HEK293 (cell line): ENCODE results near the gene CR2.

Experiments used
- CTCF ChIA-PET: fragments of 350-600 bp; formaldehyde crosslinking; extraction: SDS; loops from one replicate; lab custom pipeline; 2021; ENCODE audit warnings: antibody characterized with exemption; lab: Yijun Ruan, JAX
- POLR2A ChIA-PET: fragments of 300-600 bp; formaldehyde crosslinking; extraction: SDS; loops from one replicate; lab custom pipeline; 2020; ENCODE audit warnings: antibody characterized with exemption, inconsistent platforms; lab: Yijun Ruan, JAX
- H3K27ac ChIP-seq: fragments of 200-500 bp; sonication (Bioruptor generic); 2 replicates; pipeline ENCODE4 v1.5.1; 2014; ENCODE audit warnings: low read depth, low read length, control low read depth, inconsistent platforms; ENCODE audit errors: extremely low read depth
- H3K36me3 ChIP-seq, 2 experiments: fragments of 200-500 bp in 1 of 2; sonication (Bioruptor generic) in 1 of 2; 1 replicate in 1 of 2; 2 replicates in 1 of 2; pipeline ENCODE4 v1.5.1; 2014 to 2017; ENCODE audit warnings: inconsistent platforms in 2 of 2, low read length in 2 of 2; ENCODE audit not compliant: control insufficient read depth in 2 of 2, insufficient read depth in 1 of 2
- H3K4me1 ChIP-seq: fragments of 200-500 bp; sonication (Bioruptor generic); 2 replicates; pipeline ENCODE4 v1.5.1; 2014; ENCODE audit warnings: mild to moderate bottlenecking, low read length, inconsistent platforms; ENCODE audit not compliant: control insufficient read depth, insufficient read depth
- H3K4me3 ChIP-seq: 2 replicates; pipeline ENCODE4 v1.5.1; 2011; ENCODE audit warnings: low read depth, mild to moderate bottlenecking, control low read depth, low read length, moderate library complexity
- H3K9me3 ChIP-seq: fragments of 200-500 bp; sonication (Bioruptor generic); 2 replicates; pipeline ENCODE4 v1.5.1; 2014; ENCODE audit warnings: low read depth, low read length, inconsistent platforms; ENCODE audit not compliant: control insufficient read depth, insufficient read depth
- BCL11B ChIP-seq: fragments of 450-650 bp; formaldehyde crosslinking; IDR thresholded peaks from 2 replicates; pipeline ENCODE4 v1.5.1; 2016; ENCODE audit warnings: low read depth, missing biosample characterization, missing genetic modification characterization
- KLF1 ChIP-seq: fragments of 450-650 bp; formaldehyde crosslinking; IDR thresholded peaks from 2 replicates; pipeline ENCODE4 v1.5.1; 2016; ENCODE audit warnings: missing biosample characterization, missing genetic modification characterization
- RBAK ChIP-seq: fragments of 450-650 bp; formaldehyde crosslinking; IDR thresholded peaks from 2 replicates; pipeline ENCODE4 v1.5.1; 2016; ENCODE audit warnings: missing biosample characterization, missing genetic modification characterization
- SALL2 ChIP-seq: fragments of 450-650 bp; formaldehyde crosslinking; IDR thresholded peaks from 2 replicates; pipeline ENCODE4 v1.5.0; 2017; ENCODE audit warnings: missing biosample characterization, mild to moderate bottlenecking, missing genetic modification characterization, borderline replicate concordance
- SCRT1 ChIP-seq: fragments of 450-650 bp; formaldehyde crosslinking; IDR thresholded peaks from 2 replicates; pipeline ENCODE4 v1.5.1; 2016; ENCODE audit warnings: missing biosample characterization, missing genetic modification characterization, borderline replicate concordance
- SCRT2 ChIP-seq: fragments of 450-650 bp; formaldehyde crosslinking; IDR thresholded peaks from 2 replicates; pipeline ENCODE4 v1.5.1; 2016; ENCODE audit warnings: missing biosample characterization, missing genetic modification characterization
- TCF7L2 ChIP-seq: IDR thresholded peaks from 2 replicates; pipeline ENCODE4 v1.6.1; 2011; ENCODE audit warnings: low read depth, mild to moderate bottlenecking, inconsistent platforms, low read length, moderate library complexity, borderline replicate concordance
- YY2 ChIP-seq: fragments of 450-650 bp; formaldehyde crosslinking; IDR thresholded peaks from 2 replicates; pipeline ENCODE4 v1.5.1; 2016; ENCODE audit warnings: missing biosample characterization, missing genetic modification characterization
- ZEB2 ChIP-seq: fragments of 450-650 bp; formaldehyde crosslinking; IDR thresholded peaks from 2 replicates; pipeline ENCODE4 v1.5.1; 2016; ENCODE audit warnings: missing biosample characterization, missing genetic modification characterization
- ZFP3 ChIP-seq: fragments of 450-650 bp; formaldehyde crosslinking; IDR thresholded peaks from 2 replicates; pipeline ENCODE4 v1.5.1; 2016; ENCODE audit warnings: low read depth, missing biosample characterization, missing genetic modification characterization
- ZNF184 ChIP-seq: fragments of 450-650 bp; IDR thresholded peaks from 2 replicates; pipeline ENCODE4 v1.5.1; 2018; ENCODE audit warnings: missing biosample characterization, mild to moderate bottlenecking, missing genetic modification characterization
- ZNF19 ChIP-seq: fragments of 450-650 bp; formaldehyde crosslinking; IDR thresholded peaks from 2 replicates; pipeline ENCODE4; 2016; ENCODE audit warnings: missing biosample characterization, missing genetic modification characterization, low read depth
- ZNF335 ChIP-seq: fragments of 450-650 bp; formaldehyde crosslinking; conservative IDR thresholded peaks from 2 replicates; pipeline ENCODE4 v1.5.1; 2016; ENCODE audit warnings: missing biosample characterization, missing genetic modification characterization
- ZNF529 ChIP-seq: fragments of 450-650 bp; formaldehyde crosslinking; IDR thresholded peaks from 2 replicates; pipeline ENCODE4 v1.5.1; 2017; ENCODE audit warnings: missing genetic modification characterization, missing biosample characterization; ENCODE audit not compliant: insufficient replicate concordance
- ZNF555 ChIP-seq: fragments of 450-650 bp; formaldehyde crosslinking; conservative IDR thresholded peaks from 2 replicates; pipeline ENCODE4 v1.5.1; 2017; ENCODE audit warnings: missing biosample characterization, mild to moderate bottlenecking, missing genetic modification characterization, inconsistent platforms
- ZNF600 ChIP-seq: fragments of 450-650 bp; formaldehyde crosslinking; IDR thresholded peaks from 2 replicates; pipeline ENCODE4 v1.5.1; 2016; ENCODE audit warnings: missing biosample characterization, missing genetic modification characterization
- ZNF660 ChIP-seq: fragments of 450-650 bp; IDR thresholded peaks from 2 replicates; pipeline ENCODE4 v1.5.1; 2018; ENCODE audit warnings: missing biosample characterization, mild to moderate bottlenecking, missing genetic modification characterization
- ZNF792 ChIP-seq: fragments of 450-650 bp; formaldehyde crosslinking; IDR thresholded peaks from 2 replicates; pipeline ENCODE4 v1.5.1; 2016; ENCODE audit warnings: missing biosample characterization, missing genetic modification characterization
- ZNF843 ChIP-seq: fragments of 450-650 bp; formaldehyde crosslinking; IDR thresholded peaks from 2 replicates; pipeline ENCODE4 v1.5.1; 2016; ENCODE audit warnings: missing biosample characterization, missing genetic modification characterization
- TF ChIP-seq, protein P1 (sequence below): fragments of 450-650 bp; formaldehyde crosslinking; IDR thresholded peaks from 2 replicates; pipeline ENCODE4; 2016; ENCODE audit warnings: missing biosample characterization, missing genetic modification characterization
- TF ChIP-seq, protein P2 (sequence below): fragments of 450-650 bp; formaldehyde crosslinking; IDR thresholded peaks from 2 replicates; pipeline ENCODE4 v1.5.1; 2017; ENCODE audit warnings: missing biosample characterization, mild to moderate bottlenecking, missing genetic modification characterization, moderate library complexity

CR2 gene

DNA sequence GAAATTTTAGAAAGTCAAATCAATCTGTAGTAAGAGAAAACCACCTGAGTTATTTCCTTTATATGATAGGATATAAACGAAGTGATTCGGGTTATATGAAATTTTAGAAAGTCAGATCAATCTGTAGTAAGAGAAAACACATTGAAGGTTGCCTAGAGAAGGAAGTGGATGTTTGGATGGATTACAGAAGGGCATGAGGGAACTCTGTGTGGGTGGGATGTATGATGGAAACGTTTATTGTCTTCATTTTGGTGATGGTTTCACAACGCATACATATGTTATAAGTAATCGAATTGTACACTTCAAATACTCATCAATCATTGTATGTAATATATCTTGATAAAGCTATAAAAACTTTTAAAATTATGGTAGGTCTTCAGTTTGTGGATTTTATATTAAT is 46.9 kb downstream of the CR2 start:
- POLR2A ChIA-PET = no interaction called here
- no peaks in the 10 kb centered on the region for H3K36me3 ChIP-seq
- H3K27ac ChIP-seq = no peak overlapping the region
- no peaks in the 10 kb centered on the region for H3K4me1 ChIP-seq
- H3K9me3 ChIP-seq = no peaks in the 10 kb centered on the region
- TF ChIP-seq ZNF335 (tag by site-specific recombination) = no peak
- TF ChIP-seq, protein P1, sequence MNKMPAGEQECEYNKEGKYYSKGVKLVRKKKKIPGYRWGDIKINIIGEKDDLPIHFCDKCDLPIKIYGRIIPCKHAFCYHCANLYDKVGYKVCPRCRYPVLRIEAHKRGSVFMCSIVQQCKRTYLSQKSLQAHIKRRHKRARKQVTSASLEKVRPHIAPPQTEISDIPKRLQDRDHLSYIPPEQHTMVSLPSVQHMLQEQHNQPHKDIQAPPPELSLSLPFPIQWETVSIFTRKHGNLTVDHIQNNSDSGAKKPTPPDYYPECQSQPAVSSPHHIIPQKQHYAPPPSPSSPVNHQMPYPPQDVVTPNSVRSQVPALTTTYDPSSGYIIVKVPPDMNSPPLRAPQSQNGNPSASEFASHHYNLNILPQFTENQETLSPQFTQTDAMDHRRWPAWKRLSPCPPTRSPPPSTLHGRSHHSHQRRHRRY (tag by site-specific recombination) = no peak
- no peak for TF ChIP-seq ZNF555
- no peak for TF ChIP-seq KLF1
- TF ChIP-seq, all 188 proteins: peak for 0
- CTCF ChIA-PET = interaction anchor here (0.8 to 1.5 kb wide), 7 partner anchors 46 to 1854 kb away, joined by 3 to 10 read pairs (median 5); partner anchors contain the start of genes C4BPB and CR2
- no peak overlapping the region for H3K4me3 ChIP-seq

DNA sequence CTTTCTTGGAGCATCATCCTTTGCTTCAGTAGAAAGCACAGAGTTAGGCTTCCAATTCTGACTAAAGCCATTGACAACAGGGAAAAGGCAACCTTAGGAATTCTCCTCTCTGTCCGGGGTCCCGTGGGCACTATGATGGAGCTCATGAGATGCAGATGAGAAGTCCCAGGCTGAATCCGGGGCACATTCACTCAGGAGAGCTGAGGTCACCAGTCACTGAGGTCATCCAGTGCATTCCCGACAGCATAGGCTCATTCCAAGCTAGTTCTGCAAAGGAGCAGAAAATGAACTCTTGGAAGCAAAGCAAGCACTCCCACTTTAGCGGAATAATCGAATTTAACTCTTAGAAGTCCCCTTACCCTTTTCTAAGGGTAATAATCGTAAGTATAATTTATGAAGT is 48.6 kb downstream of the CR2 start:
- Histone ChIP-seq H3K4me3 (no peak overlapping the region), H3K9me3 (no peaks in the 10 kb centered on the region), H3K36me3 (no peaks in the 10 kb centered on the region), H3K4me1 (no peaks in the 10 kb centered on the region), H3K27ac (no peak overlapping the region)
- 0 out of 2 replicates have a peak, but pooled peaks have one; percentile 34 for TF ChIP-seq ZNF660
- TF ChIP-seq SCRT2 (tag by site-specific recombination) = no peak
- POLR2A ChIA-PET = no interaction called here
- CTCF ChIA-PET = interaction anchor here (0.6 to 1.5 kb wide), 5 partner anchors 23 to 591 kb away, joined by 3 to 7 read pairs (median 3); no protein-coding TSS in a partner anchor

DNA sequence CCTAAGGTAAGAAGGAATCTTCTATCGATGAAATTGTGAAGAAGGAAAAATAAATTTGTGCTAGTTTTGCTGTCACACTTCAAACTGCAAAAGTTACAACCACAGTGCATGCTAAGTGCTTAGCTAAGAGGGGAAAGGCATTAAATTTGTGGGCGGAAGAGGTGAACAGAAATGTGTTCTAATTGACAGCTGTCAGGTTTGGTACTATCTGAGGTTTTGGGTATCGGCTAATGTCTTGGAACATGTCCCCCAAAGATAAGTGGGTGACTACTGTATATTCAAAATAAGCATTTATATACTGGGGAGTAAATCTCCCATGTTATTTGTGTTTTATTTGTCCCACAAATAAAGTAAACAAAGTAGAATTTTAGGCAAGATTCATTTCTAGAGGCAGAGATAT is 49.8 kb downstream of the CR2 start:
- ChIA-PET CTCF (interaction anchor here (0.7 to 1.7 kb wide), 3 partner anchors 19 to 672 kb away, joined by 3 to 5 read pairs (median 3); no protein-coding TSS in a partner anchor), POLR2A (no interaction called here)
- no peaks in the 10 kb centered on the region for H3K9me3 ChIP-seq
- no peaks in the 10 kb centered on the region for H3K36me3 ChIP-seq
- H3K27ac ChIP-seq = no peak overlapping the region
- no peaks in the 10 kb centered on the region for H3K4me1 ChIP-seq
- TF ChIP-seq, protein P2, sequence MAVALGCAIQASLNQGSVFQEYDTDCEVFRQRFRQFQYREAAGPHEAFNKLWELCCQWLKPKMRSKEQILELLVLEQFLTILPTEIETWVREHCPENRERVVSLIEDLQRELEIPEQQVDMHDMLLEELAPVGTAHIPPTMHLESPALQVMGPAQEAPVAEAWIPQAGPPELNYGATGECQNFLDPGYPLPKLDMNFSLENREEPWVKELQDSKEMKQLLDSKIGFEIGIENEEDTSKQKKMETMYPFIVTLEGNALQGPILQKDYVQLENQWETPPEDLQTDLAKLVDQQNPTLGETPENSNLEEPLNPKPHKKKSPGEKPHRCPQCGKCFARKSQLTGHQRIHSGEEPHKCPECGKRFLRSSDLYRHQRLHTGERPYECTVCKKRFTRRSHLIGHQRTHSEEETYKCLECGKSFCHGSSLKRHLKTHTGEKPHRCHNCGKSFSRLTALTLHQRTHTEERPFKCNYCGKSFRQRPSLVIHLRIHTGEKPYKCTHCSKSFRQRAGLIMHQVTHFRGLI (tag by site-specific recombination) = no peak
- no peak for TF ChIP-seq ZNF19 (tag by site-specific recombination)
- no peak for TF ChIP-seq BCL11B (tag by site-specific recombination)
- no peak for TF ChIP-seq ZNF843 (tag by site-specific recombination)
- no peak for TF ChIP-seq ZNF529 (tag by site-specific recombination)
- no peak for TF ChIP-seq SALL2 (tag by site-specific recombination)
- no peak for TF ChIP-seq RBAK
- no peak for TF ChIP-seq ZNF600 (tag by site-specific recombination)
- no peak for TF ChIP-seq ZNF184 (tag by site-specific recombination)
- H3K4me3 ChIP-seq = no peak overlapping the region

DNA sequence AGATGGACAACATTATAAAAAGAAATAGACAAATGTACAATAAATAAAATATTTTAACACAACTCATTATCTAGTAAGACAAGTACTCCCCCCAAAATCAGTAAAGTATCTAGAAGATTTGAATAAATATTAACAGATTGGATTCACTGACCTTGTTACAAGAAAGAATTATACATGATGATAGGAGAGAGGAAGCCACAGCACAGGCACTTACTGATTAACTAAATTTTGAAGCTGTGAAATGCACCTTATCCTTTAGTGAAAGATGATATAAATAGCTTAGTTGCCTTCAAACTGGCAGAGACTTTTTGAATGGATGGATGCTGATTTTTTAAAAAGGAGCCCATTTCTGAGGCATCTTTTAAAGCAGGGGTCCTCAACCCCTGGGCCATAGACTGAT is 50.3 kb downstream of the CR2 start:
- Histone ChIP-seq H3K27ac (no peak overlapping the region), H3K4me3 (no peak overlapping the region), H3K36me3 (no peaks in the 10 kb centered on the region), H3K9me3 (no peaks in the 10 kb centered on the region), H3K4me1 (no peaks in the 10 kb centered on the region)
- POLR2A ChIA-PET = no interaction called here
- CTCF ChIA-PET = interaction anchor here (1.7 kb wide), 1 partner anchor 195 kb away, joined by 5 read pairs; no protein-coding TSS in a partner anchor
- TF ChIP-seq ZEB2 (tag by site-specific recombination) = no peak
- no peak for TF ChIP-seq TCF7L2
- TF ChIP-seq SCRT1 (tag by site-specific recombination) = no peak
- TF ChIP-seq ZNF792 = no peak
- no peak for TF ChIP-seq YY2
- no peak for TF ChIP-seq ZFP3 (tag by site-specific recombination)
- TF ChIP-seq RBAK = no peak
